Skin epidermis (tissue), 12 donors: ENCODE results near the gene EVC2.
"Not testable (repeated sequence)": the region's sequence is repeated elsewhere in the genome, so short reads cannot be mapped to it uniquely, and the experiment has no call there.

Experiments
- H3K27ac ChIP-seq, 21 experiments: fragments of 200-600 bp; sonication (generic) in 11 of 21; one replicate each; pipeline ENCODE4 v1.5.0; 2020; ENCODE audit warnings: mild to moderate bottlenecking in 3 of 21, inconsistent platforms in 2 of 21, moderate library complexity in 2 of 21
- H3K4me3 ChIP-seq, 7 experiments: fragments of 200-600 bp; sonication (generic) in 2 of 7; one replicate each; pipeline ENCODE4 v1.5.0; 2020; ENCODE audit warnings: inconsistent platforms in 2 of 7, mild to moderate bottlenecking in 2 of 7, moderate library complexity in 1 of 7

Gene EVC2

GRCh38 chr4:5747738-5748375 is 39.5 kb upstream of the EVC2 start:
- Histone ChIP-seq H3K4me3 (no peak overlapping the region), H3K27ac (peak overlapping the region in 9 of 21 experiments; percentile 3 to 77 (median 55))

- Histone ChIP-seq H3K4me3 (no peak overlapping the region), H3K27ac (peak overlapping the region in 12 of 21 experiments; percentile 8 to 77 (median 58))
These were observed 38.7 kb upstream of the EVC2 start for GRCh38 chr4:5746829-5747737.

- no peak overlapping the region for H3K4me3 ChIP-seq
These were observed 37.9 kb upstream of the EVC2 start for GRCh38 chr4:5746250-5746649.

GRCh38 chr4:5742968-5743367 is 34.6 kb upstream of the EVC2 start:
- Histone ChIP-seq H3K27ac (no peak overlapping the region), H3K4me3 (no peak overlapping the region)

More at GRCh38 chr4:5746250-5746649, 37.9 kb upstream of the EVC2 start:
- peak overlapping the region in 5 of 21 experiments; percentile 1 to 75 (median 60) for H3K27ac ChIP-seq

GRCh38 chr4:5742388-5742787 is 34.0 kb upstream of the EVC2 start:
- Histone ChIP-seq H3K27ac (no peak overlapping the region), H3K4me3 (no peak overlapping the region)

- Histone ChIP-seq H3K27ac (no peak overlapping the region), H3K4me3 (no peak overlapping the region)
These were observed 29.7 kb upstream of the EVC2 start for GRCh38 chr4:5738061-5738460.

- Histone ChIP-seq H3K27ac (no peak overlapping the region), H3K4me3 (no peak overlapping the region)
These were observed 27.1 kb upstream of the EVC2 start for GRCh38 chr4:5735463-5735862.

- Histone ChIP-seq H3K4me3 (no peak overlapping the region), H3K27ac (no peak overlapping the region)
These were observed 26.5 kb upstream of the EVC2 start for GRCh38 chr4:5734853-5735252.

GRCh38 chr4:5732158-5732557 is 23.8 kb upstream of the EVC2 start:
- Histone ChIP-seq H3K27ac (no peak overlapping the region), H3K4me3 (no peak overlapping the region)

- H3K4me3 ChIP-seq = no peak overlapping the region
- H3K27ac ChIP-seq = no peak overlapping the region
These were observed 22.9 kb upstream of the EVC2 start for GRCh38 chr4:5730993-5731990.

GRCh38 chr4:5730436-5730835 is 22.1 kb upstream of the EVC2 start:
- Histone ChIP-seq H3K27ac (no peak overlapping the region), H3K4me3 (no peak overlapping the region)

- H3K4me3 ChIP-seq, H3K27ac ChIP-seq: not testable (repeated sequence)
These were observed 20.1 kb upstream of the EVC2 start for GRCh38 chr4:5728412-5728811.

GRCh38 chr4:5724377-5724776 is 16.0 kb upstream of the EVC2 start:
- Histone ChIP-seq H3K4me3 (no peak overlapping the region), H3K27ac (no peak overlapping the region)

- Histone ChIP-seq H3K27ac (no peak overlapping the region), H3K4me3 (no peak overlapping the region)
These were observed 14.0 kb upstream of the EVC2 start for GRCh38 chr4:5722328-5722727.

GRCh38 chr4:5721923-5722322 is 13.6 kb upstream of the EVC2 start:
- H3K27ac ChIP-seq = no peak overlapping the region
- no peak overlapping the region for H3K4me3 ChIP-seq

- Histone ChIP-seq H3K27ac (no peak overlapping the region), H3K4me3 (no peak overlapping the region)
These were observed 12.6 kb upstream of the EVC2 start for GRCh38 chr4:5720980-5721379.

- Histone ChIP-seq H3K4me3 (no peak overlapping the region), H3K27ac (no peak overlapping the region)
These were observed 11.9 kb upstream of the EVC2 start for GRCh38 chr4:5720157-5720850.

- no peak overlapping the region for H3K27ac ChIP-seq
- H3K4me3 ChIP-seq = no peak overlapping the region
These were observed 11.1 kb upstream of the EVC2 start for GRCh38 chr4:5719350-5720055.

- Histone ChIP-seq H3K4me3 (no peak overlapping the region), H3K27ac (no peak overlapping the region)
These were observed 10.1 kb upstream of the EVC2 start for GRCh38 chr4:5718411-5718810.
